Dedifferentiated amniotic fluid mesenchymal stem cell (primary cell): Measurements from ENCODE around the gene FYN.

ENCODE experiments used
- DNase-seq: peaks from one replicate; pipeline ENCODE4 v3.0.0-alpha.2; 2016; ENCODE audit errors: extremely low spot score

Gene FYN

GRCh38 chr6:111880181-111880888 lies 7.1 kb upstream of the FYN start:
- DNase-seq = peak; percentile 47

GRCh38 chr6:111875741-111876140 lies 2.5 kb upstream of the FYN start:
- DNase-seq = no peak

DNA sequence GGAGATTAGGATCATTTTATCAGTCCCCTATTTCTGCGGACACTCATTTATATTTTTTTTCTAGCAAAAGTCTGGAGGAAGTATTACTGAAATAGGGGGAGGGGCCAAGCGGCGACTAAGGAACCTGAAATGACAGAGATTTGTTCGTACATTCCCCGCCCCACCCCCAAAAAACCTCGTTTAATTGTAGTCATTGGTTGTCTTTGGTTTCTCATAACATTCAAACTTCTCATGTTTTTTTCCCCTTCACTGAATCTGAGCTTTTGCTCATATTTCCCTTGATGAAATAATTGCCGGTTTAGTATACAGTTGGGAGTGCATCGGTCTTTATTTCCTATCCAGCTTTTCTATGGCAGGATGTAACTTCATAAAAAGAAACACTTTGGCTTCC lies 768 bp upstream of the FYN start:
- DNase-seq = no peak

DNA sequence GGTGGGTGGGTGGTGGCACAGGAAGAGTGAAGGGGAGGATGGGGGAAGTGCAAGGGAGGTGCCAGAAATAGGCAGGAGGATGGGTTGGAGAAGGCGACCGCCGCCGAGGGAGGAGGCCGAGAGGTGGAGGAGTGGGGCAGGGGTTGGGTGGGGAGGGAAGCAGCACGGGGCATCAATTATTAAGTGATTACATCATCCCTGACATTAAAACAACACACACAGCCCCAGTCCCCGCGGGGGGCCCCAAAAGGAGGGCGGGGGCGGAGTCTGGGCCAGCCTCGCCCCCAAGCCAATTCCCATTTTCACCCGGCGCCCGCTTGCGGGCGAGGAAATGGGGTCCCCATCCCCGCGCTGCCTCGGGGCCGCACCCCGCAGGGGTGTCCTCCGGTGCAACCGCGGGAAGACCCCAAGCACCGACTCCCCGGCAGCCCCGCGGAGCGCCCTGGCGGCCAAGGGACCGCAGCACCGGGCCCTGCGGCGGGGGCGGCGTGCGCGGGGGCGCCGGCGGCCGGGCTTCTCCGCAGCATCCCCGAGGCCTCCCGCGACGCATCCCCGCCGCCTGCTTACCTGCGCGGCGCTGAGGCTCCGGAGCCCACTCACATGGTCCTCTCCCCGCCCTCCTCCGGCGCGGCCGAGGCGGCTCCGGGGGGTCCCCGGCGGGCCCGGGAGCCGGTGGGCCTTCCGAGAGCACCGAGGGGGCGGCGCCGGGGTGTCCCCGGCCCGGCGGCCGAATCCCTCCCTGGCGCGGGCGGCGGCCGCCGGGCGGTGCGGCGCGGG lies 663 bp downstream of the FYN start:
- DNase-seq = no peak

DNA sequence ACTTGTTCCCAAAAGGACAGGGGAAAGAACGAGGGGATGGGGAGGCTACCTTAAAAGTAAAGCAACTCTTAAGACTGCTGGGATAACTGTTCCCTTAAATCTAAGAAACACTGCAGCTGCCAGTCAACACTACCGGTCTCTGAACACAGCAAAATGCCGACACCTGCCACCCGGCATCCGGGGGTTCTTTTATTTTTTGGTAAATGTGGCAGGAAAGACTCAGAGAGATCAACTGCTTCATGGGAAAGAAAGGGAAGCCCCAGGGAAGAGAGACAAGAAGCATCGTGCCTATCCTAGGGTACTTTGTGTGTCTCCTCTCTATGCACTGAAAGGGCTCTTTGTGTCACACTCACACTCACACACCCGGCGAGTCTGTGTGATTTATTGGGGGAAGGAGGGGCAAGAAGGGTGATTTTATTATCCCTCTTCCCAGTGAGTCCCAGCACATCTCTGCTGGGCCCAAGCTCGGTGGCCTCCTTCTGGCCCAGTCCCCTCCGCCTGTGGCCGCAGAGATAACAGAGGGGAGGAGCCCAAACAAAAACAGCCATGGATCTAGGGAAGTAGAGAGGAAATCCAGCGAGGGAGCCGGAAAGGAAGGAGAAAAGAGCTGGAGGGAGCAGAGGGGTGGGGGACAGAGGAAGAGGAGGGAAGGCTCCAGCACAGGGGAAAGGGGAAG lies 1.4 kb downstream of the FYN start:
- peak; percentile 20 for DNase-seq

DNA sequence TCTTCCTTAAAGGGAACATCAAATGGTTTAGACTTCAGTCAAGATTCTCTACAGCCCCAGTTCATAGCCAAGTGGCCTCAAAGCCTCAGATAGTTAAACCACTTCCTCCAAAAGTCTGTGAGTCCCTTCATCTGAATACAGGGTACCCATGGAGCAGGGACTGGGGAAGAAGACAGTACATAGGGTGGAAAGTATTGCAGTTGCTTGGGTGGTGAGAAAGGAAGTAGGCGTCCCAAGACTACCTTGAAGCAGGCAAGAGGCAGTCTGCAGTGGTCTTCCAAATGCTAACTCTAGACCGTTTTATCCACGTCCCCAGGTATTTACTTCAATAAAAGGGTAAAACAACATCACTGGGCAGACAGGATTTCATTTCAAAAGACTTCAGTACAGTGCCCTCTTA lies 2.0 kb downstream of the FYN start:
- DNase-seq = no peak

- DNase-seq = no peak
Observed at GRCh38 chr6:111870742-111871064, 2.5 kb downstream of the FYN start.

- DNase-seq = no peak
Observed at GRCh38 chr6:111870051-111870741, 3.1 kb downstream of the FYN start.

GRCh38 chr6:111866857-111867256 lies 6.4 kb downstream of the FYN start:
- no peak for DNase-seq

- DNase-seq = no peak
Observed at GRCh38 chr6:111865909-111866546, 7.2 kb downstream of the FYN start.

- DNase-seq = no peak
Observed at GRCh38 chr6:111865049-111865585, 8.1 kb downstream of the FYN start.

- DNase-seq = no peak
Observed at GRCh38 chr6:111864138-111865048, 8.9 kb downstream of the FYN start.

- no peak for DNase-seq
Observed at GRCh38 chr6:111862741-111863140, 10.5 kb downstream of the FYN start.

- DNase-seq = no peak
Observed at GRCh38 chr6:111862314-111862713, 10.9 kb downstream of the FYN start.

GRCh38 chr6:111861431-111861885 lies 11.8 kb downstream of the FYN start:
- no peak for DNase-seq

- DNase-seq = no peak
Observed at GRCh38 chr6:111858347-111858746, 14.9 kb downstream of the FYN start.

DNA sequence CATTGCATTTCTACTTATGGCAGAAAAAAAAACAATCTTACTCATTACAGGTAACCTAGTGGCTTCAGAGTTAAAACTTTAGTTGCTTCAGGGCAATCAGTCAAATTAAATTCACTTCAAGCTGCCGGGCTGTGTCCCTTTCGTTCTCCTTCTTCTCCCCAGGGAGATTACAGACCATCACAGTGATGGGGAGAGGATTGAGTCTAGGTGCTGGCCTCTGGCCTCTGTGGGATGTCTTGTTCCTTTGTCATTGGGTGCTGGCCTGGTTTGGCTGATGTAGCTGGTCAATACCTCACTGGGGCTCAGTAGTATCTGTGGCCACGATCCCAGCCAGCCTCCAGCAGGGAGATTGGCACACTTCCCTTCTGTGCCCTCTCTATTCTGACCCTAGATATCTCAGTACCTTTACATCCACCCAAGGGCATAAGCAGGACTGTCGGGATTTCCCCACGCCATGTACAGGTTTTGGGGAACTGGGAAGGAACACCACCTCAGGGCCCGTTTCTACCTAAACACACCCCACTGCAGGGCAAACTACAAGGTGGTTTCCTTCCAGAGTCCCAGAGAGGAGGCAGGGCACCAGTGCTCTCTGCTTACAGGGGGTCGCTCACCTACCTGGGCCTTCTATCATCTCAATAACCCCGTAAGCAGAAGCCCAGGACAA lies 15.4 kb downstream of the FYN start:
- DNase-seq = no peak

GRCh38 chr6:111855753-111856152 lies 17.5 kb downstream of the FYN start:
- no peak for DNase-seq

GRCh38 chr6:111854683-111855082 lies 18.6 kb downstream of the FYN start:
- DNase-seq = no peak

GRCh38 chr6:111852725-111853124 lies 20.5 kb downstream of the FYN start:
- DNase-seq = no peak
